Measurements from ENCODE around the gene PRR15L.
"Not testable (repeated sequence)": the region's sequence is repeated elsewhere in the genome, so short reads cannot be mapped to it uniquely, and the experiment has no call there.

PRR15L gene

DNA sequence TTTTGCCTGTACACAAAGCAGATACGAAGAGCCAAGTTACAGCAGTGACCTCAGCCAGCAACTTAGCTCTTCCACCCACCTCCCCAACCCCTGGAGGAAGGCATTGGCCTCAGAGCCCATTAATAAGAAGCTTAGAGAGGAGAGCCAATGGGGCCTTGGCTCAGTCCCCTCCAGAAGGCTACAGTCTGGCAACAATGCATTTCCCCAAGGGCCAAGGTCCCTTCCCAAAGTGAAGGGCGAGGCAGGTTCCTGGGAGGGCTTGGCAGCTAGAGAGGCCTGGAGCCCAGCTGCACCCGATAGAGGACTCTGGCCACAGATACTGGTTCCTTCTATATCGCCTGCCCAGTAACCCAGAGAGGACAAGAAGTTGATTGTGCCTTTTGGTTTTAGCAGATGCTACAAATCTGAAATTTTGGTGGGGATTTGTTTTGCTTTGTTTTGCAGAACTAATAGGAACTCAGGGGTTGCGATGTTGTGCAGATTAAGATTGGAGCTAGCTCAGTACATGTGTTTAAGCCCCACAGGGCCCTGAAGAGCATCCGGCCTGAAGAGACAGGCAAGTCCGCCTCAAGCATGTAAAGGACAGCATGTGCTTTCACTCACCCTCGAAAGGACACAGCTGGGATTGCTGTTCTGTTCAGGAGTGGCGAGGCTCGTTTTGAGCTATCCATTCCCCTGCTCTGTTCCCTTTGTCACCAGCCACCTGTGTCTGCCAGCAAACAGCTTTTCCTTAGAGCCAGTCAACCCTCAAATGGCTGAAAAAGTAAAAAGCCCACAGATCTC, 28.3 kb downstream of the PRR15L start:
- ATAC-seq = no peak

DNA sequence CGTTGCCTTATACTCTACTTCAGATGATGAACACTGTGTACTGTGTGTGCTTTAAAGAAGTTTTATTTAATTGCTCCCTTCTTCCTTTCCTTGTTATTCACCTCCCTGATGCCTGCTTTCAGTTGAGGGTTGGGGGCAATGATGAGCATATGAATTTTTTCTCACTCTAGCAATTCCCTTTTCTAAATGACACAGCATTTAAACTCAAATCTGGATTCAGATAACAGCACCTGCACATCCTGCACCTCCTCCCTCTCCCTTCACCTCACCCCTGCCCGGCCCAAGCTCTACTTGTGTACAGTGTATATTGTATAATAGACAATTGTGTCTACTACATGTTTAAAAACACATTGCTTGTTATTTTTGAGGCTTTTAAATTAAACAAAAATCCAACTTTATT, 29.3 kb downstream of the PRR15L start:
- no peak for ATAC-seq

DNA sequence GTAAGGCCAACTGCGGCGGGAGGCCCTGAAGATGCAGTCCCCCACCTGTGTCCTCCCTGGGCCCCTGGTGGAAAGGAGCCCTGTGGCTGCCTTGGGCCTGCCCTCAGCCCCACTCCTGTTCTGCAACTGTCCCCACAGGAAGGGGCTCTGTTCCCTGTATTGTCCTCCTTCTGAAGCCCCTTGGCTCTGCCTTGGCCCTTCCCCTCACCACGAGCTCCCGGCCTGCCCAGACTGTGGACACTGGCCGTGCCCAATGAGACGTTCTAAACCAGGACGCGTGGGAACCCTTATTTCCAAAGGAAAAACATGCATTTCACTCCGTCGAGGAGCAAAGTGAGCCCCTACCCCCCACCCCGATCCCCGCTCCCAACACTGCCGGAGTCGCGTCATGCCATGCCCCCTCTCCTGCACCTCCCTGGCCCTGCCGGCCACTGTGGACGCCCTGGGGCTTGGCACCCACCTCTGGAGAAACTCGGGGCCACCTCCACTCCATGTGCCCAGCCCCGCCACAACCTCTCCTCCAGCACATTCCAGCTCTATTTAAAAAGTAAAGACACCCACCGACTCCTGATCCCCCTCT, 29.8 kb downstream of the PRR15L start:
- ATAC-seq = no peak

DNA sequence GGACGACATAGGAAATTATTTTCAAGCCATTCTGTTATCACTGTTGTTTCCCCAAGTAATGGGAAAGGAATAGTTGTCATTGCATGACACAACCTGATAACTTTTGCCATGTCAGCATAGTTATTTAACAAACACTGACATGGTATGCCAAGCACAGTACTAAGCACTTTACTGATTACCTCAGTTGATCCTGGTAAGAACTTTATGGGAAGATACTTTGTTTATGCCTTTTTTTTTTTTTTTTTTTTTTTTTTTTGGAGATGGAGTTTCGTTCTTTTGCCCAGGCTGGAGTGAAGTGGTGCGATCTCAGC, 32.0 kb downstream of the PRR15L start:
- ATAC-seq = no peak

DNA sequence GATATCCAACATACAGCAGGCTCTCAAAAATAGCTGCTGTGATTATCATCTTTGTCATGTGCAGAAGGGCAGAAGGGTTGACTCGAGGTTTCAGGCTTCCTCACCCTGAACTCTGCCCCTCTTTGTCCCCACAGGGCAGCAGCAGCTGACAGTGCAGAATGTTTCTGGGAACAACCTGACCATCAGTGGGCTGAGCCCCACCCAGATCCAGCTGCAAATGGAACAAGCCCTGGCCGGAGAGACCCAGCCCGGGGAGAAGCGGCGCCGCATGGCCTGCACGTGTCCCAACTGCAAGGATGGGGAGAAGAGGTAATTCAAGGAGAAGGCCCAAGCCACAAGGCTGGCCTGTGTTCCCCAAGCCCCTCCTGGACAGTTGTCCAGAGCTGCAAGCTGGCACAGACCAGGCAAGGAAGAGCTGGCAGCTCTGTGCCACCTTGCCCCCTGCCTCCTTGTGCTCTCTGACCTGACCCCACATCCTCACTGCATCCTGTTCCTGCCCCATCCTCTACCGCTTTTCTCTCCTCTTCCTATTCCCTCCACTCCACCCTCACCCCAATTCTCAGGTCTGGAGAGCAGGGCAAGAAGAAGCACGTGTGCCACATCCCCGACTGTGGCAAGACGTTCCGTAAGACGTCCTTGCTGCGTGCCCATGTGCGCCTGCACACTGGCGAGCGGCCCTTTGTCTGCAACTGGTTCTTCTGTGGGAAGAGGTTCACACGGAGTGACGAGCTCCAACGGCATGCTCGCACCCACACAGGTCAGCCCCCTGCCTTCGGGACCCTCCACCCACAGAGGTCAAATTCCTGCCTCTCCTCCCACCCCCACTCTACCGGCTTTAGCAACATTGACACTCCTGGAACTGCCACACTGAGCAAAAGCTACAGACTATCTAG, 32.7 kb downstream of the PRR15L start:
- no peak for ATAC-seq

DNA sequence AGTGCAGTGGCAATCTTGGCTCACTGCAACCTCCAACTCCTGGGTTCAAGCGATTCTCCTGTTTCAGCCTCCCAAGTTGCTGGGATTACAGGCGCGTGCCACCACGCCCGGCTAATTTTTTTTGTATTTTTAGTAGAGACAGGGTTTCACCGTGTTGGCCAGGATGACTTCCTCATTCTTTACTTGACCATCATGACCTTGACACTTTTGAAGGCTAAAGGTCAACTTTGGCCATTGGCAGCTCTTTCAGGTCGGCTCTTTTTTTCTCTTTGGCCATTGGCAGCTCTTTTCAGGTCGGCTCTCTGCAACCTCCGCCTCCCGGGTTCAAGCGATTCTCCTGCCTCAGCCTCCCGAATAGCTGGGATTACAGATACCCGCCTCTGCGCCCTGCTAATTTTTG, 37.8 kb downstream of the PRR15L start:
- ATAC-seq = not testable (repeated sequence)

DNA sequence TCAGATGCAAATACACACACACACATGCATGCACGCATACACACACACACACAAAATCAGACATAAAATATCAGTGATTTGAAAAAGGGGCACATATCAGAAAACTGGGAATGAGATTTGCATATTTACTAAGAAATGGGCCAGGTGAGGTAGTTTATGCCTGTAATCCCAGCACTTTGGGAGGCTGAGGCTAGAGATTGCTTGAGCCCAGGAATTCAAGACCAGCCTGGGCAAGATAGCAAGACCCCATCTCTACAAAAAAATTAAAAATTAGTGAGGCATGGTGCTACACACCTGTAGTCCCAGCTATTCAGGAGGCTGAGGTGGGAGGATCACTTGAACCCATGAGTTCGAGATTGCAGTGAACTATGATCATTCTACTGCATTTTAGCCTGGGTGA, 38.7 kb downstream of the PRR15L start:
- ATAC-seq = no peak

DNA sequence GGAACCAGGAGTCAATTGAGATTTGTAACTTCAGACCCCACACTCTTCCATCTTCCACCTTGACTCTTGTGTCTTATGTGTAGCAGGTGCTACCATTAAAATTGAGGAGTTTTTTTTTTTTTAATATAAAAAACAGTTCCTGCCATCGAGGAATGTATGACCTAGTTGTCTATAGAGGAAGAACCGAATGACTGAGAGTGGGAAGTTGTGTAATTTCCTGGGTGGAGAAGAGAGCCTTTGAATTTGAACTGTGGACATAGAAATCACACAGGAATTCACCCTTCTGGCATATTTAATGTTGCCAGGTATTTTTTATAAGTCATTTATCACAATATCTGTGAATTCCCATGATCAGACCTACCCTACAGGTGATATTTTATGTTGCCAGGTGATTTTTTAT, 39.7 kb downstream of the PRR15L start:
- ATAC-seq = no peak

DNA sequence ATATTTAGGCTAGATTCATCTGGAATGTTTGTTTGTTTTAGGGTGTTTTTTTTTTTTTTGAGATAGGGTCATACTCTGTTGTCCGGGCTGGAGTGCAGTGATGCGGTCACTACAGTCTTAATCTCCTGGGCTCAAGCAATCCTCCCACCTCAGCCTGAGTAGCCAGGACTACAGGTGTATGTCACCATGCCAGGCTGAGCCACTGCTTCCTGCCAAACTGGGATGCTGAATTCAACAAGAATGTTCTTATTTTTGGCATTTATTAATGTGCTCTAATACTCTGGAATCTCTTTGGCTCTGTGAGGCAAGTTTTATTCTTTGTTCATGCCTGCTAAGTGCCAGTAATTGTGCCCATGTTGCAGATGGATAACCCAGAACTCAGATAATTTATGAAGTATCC, 40.1 kb downstream of the PRR15L start:
- no peak for ATAC-seq

DNA sequence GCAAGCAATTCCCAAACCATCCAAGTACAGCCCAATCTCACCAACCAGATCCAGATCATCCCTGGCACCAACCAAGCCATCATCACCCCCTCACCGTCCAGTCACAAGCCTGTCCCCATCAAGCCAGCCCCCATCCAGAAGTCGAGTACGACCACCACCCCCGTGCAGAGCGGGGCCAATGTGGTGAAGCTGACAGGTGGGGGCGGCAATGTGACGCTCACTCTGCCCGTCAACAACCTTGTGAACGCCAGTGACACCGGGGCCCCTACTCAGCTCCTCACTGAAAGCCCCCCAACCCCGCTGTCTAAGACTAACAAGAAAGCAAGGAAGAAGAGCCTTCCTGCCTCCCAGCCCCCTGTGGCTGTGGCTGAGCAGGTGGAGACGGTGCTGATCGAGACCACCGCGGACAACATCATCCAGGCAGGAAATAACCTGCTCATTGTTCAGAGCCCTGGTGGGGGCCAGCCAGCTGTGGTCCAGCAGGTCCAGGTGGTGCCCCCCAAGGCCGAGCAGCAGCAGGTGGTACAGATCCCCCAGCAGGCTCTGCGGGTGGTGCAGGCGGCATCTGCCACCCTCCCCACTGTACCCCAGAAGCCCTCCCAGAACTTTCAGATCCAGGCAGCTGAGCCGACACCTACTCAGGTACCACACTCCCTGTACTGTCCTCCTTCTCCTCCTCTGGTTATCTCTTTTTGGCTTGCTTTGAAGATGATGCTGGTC, 41.0 kb downstream of the PRR15L start:
- ATAC-seq = no peak

DNA sequence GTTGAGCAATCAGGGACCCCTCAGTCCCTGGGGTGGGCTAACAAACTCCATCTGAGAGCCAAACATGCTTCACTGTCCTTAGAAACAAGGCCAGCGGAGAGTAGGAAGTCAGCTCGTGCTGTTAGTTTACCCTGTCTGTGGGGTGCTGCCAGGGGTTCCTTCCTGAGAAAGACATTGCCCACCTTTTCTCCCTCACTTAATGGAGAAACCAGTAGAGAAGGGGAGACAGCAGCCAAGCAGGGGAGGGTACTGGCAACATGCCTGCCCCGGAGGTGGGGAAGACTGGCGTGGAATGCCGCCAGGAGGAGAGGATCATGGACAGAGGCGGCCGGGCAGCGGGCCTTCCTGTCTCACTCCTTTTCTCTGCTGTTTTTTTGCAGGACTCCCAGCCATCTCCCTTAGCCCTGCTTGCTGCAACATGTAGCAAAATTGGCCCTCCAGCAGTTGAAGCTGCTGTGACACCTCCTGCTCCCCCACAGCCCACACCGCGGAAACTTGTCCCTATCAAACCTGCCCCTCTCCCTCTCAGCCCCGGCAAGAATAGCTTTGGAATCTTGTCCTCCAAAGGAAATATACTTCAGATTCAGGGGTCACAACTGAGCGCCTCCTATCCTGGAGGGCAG, 41.8 kb downstream of the PRR15L start:
- ATAC-seq = no peak

DNA sequence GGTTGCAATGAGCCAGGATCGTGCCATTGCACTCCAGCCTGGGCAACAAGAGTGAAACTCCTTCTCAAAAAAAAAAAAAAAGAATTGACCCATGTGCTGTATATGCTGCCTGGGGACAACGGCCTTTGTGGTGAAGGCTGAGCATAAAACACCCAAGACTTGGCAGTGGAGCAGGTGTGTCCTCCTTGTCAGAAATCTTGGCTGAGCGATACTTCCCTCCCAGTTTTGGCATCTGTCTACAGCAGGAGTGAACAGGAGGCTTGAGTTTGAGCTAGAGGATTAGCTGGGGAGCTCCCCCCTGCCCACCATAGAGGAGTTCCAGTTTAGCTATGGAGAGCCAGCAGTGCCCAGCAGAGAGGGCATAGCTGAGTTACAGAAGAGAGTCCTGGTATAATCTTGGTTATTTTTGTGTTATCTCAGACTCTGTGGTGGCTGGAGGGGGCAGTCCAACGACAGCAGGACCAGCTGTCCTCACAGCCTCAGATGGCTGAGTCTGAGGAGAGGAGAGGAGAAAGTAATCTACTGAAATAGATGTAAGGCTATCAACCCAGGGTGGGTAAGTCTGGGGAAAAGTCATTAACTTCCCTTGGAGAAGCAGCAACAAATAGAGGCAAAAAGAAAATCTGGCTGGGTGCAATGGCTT, 43.3 kb downstream of the PRR15L start:
- ATAC-seq = no peak

DNA sequence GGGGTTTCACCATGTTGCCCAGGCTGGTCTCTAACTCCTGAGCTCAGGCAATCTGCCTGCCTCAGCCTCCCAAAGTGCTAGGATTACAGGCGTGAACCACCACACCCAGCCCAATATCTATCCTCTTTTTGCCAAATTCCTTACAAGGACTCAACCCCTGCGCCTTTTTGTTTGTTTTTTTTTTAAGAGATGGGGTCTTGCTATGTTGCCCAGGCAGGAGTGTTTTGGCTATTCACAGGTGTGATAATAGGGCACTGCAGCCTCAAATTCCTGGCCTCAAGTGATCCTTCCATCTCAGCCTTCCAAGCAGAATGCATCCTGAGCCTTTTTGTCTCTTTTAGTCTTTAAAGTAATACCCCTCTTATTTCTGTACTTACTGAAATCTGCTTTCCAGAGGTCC, 44.6 kb downstream of the PRR15L start:
- ATAC-seq = no peak

DNA sequence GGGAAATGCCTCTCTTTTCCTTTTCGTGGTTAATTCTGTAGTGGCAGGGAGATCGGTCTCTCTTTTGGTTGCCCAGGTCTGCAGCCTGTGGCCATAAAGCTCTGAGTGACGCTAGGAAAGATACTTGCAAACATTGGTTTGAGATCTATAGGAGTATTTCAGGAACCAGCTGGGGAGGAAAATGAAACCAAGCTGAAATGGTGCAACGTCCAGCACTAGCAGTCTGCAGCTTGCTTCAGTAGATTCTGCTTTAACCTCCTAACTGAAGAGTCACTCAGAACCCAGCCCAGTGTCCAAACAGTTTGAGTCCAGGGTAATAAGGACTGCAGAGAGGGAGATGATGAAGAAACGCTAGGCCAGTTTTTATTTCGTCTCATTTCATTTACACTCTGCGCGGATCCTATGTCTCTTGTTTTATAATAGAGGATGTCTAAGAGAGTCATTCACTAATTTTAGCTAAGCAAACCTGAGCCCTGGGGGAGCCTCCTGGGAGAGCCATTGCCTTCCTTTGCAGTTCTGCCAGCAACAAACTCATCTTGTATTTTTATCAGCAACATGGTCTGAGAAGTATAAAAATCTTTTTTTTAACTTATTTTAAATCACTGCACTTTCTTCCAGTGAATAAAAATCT, 49.6 kb downstream of the PRR15L start:
- ATAC-seq = no peak

DNA sequence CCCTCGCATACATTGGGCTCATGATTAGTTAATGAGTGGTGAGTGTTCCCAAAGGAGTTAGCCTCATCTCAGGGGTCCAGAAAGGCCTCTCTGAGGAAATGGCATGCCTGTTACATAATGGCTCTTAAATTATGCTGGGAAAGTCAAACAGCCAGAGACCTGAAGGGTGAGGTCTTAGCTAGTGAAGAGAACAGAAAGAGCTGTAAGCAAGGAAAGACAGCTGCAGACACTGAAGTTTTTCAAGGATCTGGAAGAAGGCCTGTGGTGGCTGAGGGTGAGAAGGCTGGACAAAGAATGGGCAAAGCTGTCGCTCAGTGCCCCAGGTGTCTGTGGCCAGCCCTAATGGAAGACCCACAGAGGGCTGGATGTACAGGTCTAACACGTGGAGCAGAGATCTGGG, 51.2 kb downstream of the PRR15L start:
- ATAC-seq = no peak

DNA sequence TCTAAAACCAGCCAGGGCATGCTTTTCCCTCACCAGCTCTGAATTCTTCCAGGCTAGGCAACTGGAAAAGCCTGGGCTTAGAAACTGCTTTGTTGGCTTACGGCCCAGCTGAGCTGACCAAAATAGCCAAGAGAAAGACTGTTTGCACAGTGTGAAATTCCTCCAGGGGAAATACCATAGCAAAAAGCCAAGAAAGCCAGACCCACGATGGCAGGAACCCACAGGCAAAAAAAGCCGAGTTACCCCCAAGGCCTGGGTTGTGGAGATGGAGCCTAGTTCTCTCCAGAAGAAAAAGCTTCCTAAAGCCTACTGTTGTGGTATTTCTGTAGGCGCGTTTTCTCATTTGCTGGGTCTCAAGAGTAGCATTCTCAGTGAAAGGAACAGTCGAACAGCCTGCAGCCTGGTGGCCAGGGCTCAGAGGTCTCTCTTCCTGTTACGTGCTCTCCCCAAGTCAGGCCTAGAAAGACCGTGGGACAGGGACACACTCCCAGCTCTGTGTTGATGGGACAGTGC, 52.4 kb downstream of the PRR15L start:
- ATAC-seq = no peak

DNA sequence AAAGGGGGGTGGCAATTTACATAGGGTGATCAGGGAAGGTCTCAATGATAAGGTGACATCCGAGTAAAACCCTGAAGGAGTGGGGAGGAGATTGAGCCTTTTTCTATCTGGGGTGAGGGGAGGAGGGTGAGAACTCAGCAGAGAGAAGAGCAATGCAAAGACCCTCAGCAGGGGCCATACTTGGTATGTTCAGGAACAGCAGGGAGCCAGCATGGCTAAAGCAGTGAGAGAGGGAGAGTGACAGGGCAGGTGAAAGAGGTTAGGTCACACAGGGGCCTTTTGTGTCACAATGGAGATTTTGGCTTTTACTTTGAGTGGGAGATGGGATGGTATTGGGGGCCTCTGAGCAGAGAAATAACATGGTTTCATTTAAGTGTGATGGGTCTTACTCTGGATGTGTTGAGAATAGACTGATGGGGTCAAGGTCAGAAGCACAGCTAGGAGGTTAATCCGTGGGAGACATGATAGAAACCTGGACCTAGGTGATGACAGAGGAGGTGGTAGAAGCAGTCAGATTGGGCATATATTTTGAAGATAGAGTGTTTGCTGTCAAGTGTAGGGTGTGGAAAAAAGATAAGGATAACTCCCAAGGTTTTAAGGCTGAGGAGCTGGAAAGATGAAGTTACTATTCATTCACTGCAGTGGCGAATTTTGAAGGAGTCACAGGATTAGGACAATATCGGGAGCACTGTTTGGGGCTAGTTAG, 55.5 kb downstream of the PRR15L start:
- no peak for ATAC-seq
